ENCODE results near the gene KIT. TPM values are rescaled to one million over a fixed set of nuclear protein-coding genes. Genes with fewer than 3 reads are reported as not detected.

The KIT gene
- total and polyA plus RNA-seq, 2 of the 13 experiments (the other 11 are each of a cell fraction or from before 2014, with no cell fraction given), result not detected

DNA sequence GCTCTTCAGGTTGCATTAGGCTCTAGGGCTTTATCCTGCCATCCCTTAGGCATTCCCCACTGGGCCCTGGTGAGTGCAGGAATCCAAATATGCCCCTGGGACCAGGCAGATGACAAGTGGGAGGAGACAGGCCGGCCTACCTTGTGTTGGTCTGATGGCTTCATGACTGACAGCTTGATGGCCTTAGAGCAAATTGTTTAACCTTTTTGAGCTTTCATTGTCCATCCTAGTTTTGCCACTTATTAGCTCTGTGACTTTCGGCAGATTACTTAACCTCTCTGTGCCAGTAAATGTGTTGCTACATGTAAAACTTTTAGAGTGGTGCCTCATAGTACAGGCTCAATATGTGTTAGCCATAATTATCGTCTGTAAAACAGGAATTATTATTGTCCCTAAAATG, 4.4 kb downstream of the KIT start (continued):
- TF ChIP-seq, protein P1, sequence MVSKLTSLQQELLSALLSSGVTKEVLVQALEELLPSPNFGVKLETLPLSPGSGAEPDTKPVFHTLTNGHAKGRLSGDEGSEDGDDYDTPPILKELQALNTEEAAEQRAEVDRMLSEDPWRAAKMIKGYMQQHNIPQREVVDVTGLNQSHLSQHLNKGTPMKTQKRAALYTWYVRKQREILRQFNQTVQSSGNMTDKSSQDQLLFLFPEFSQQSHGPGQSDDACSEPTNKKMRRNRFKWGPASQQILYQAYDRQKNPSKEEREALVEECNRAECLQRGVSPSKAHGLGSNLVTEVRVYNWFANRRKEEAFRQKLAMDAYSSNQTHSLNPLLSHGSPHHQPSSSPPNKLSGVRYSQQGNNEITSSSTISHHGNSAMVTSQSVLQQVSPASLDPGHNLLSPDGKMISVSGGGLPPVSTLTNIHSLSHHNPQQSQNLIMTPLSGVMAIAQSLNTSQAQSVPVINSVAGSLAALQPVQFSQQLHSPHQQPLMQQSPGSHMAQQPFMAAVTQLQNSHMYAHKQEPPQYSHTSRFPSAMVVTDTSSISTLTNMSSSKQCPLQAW (CRISPR knock-in tag; IDR thresholded peaks at IDR 0.05), result no peak
- TF ChIP-seq, protein P2, sequence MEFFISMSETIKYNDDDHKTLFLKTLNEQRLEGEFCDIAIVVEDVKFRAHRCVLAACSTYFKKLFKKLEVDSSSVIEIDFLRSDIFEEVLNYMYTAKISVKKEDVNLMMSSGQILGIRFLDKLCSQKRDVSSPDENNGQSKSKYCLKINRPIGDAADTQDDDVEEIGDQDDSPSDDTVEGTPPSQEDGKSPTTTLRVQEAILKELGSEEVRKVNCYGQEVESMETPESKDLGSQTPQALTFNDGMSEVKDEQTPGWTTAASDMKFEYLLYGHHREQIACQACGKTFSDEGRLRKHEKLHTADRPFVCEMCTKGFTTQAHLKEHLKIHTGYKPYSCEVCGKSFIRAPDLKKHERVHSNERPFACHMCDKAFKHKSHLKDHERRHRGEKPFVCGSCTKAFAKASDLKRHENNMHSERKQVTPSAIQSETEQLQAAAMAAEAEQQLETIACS (CRISPR knock-in tag; IDR thresholded peaks at IDR 0.05), result no peak
- no peak for TF ChIP-seq ONECUT2 (CRISPR knock-in tag; IDR thresholded peaks at IDR 0.05)
- TF ChIP-seq, protein P3, sequence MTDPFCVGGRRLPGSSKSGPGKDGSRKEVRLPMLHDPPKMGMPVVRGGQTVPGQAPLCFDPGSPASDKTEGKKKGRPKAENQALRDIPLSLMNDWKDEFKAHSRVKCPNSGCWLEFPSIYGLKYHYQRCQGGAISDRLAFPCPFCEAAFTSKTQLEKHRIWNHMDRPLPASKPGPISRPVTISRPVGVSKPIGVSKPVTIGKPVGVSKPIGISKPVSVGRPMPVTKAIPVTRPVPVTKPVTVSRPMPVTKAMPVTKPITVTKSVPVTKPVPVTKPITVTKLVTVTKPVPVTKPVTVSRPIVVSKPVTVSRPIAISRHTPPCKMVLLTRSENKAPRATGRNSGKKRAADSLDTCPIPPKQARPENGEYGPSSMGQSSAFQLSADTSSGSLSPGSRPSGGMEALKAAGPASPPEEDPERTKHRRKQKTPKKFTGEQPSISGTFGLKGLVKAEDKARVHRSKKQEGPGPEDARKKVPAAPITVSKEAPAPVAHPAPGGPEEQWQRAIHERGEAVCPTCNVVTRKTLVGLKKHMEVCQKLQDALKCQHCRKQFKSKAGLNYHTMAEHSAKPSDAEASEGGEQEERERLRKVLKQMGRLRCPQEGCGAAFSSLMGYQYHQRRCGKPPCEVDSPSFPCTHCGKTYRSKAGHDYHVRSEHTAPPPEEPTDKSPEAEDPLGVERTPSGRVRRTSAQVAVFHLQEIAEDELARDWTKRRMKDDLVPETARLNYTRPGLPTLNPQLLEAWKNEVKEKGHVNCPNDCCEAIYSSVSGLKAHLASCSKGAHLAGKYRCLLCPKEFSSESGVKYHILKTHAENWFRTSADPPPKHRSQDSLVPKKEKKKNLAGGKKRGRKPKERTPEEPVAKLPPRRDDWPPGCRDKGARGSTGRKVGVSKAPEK (CRISPR knock-in tag; IDR thresholded peaks at IDR 0.05; ENCODE audit: borderline replicate concordance), result no peak

DNA sequence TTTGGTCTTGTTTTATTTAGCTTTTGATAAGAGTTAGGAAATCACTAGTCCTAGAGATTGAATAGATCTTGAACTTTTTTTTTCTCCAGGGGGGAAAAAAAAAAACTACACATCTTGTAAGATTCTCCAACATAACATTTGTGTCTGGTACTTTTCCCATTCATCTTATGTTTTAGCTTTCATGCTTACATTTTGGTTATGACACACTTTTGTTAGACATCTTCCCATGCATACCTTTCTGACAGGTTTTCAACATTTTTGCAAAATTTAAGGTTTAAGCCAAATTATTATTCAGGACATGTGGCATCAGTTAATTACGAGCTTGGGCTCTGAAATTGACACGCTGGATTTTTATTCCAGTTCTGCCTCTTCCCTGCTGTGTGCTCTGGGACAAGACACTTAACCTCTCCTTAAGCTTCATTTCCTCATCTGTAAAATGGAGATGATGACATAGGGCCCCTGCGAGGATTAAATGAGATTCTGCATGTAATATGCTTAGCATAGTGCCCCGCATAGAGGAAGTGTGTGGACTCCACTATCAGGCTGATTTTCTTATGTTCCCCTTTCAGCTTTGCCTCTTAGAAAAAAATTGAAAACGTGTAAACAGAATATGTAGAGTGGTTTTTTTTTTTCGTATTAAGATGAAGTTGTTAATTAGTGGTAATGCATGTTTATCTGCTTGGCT, 5.3 kb downstream of the KIT start:
- no peaks in the 10 kb centered on the region for H4K20me1 ChIP-seq (ENCODE audit: insufficient read depth, low read length)
- ChIA-PET CTCF (ENCODE audit: low intra/inter-chr PET ratio, low total read pairs) (no interaction called here), POLR2A (no interaction called here)
- TF ChIP-seq, protein P4, sequence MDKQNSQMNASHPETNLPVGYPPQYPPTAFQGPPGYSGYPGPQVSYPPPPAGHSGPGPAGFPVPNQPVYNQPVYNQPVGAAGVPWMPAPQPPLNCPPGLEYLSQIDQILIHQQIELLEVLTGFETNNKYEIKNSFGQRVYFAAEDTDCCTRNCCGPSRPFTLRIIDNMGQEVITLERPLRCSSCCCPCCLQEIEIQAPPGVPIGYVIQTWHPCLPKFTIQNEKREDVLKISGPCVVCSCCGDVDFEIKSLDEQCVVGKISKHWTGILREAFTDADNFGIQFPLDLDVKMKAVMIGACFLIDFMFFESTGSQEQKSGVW (CRISPR knock-in tag; IDR thresholded peaks at IDR 0.05; ENCODE audit: borderline replicate concordance), result no peak
- no peak overlapping the region for H3K9ac ChIP-seq (ENCODE audit: insufficient read depth, low read depth, low read length)
- H3K27ac ChIP-seq (ENCODE audit: extremely low read length, insufficient read depth, low read length), result no peak overlapping the region
- H3K4me1 ChIP-seq (ENCODE audit: insufficient read depth, low read length), result peaks cover 15% of the 10 kb centered on the region
- H3K4me2 ChIP-seq (ENCODE audit: low read depth, low read length), result no peak overlapping the region
- no peak for DNase-seq (ENCODE audit: low spot score)
- no peak overlapping the region for H3K4me3 ChIP-seq (replicated peaks in 1 of 3; ENCODE audit: insufficient read depth in 1 of 3, low read depth in 2 of 3, low read length in 3 of 3)
- WGBS (ENCODE audit: low lambda C conversion rate), result 28% methylated on average over 6 of the region's 6 CpGs
- H2AFZ ChIP-seq (ENCODE audit: low read length), result no peak overlapping the region
- H3K27me3 ChIP-seq (ENCODE audit: control insufficient read depth in 1 of 2, insufficient read depth in 2 of 2, low read length in 2 of 2), result peaks cover 1 to 44% of the 10 kb centered on the region in 2 experiments; a peak in 3 of 5 replicates
- no peaks in the 10 kb centered on the region for H3K9me3 ChIP-seq (ENCODE audit: low read length)
- no peaks in the 10 kb centered on the region for H3K79me2 ChIP-seq (ENCODE audit: insufficient read depth, low read length)
- in situ Hi-C loops (cut with HindIII; ENCODE audit: extremely low pct_ligation_motif_present, low pct_unique_long_range_greater_than_20kb), result no loop called here
- ATAC-seq, result no peak
- no peaks in the 10 kb centered on the region for H3K36me3 ChIP-seq (replicated peaks in 1 of 2; ENCODE audit: control insufficient read depth in 1 of 2, insufficient read depth in 2 of 2, low read length in 2 of 2)
- FAIRE-seq, result no peak
- intact Hi-C loops (cut with micrococcal nuclease; ENCODE audit: unreplicated experiment), result no loop called here
- BruUV-seq (replicated peaks), result no TSS peak

All from HepG2 (cell line).